Mammary epithelial cell (primary cell): ENCODE measurements around the gene PPP4C.

Experiments used
- EZH2 ChIP-seq: IDR thresholded peaks from 2 replicates; pipeline ENCODE4 v1.6.1; 2012; ENCODE audit warnings: low read length, inconsistent platforms, borderline replicate concordance
- TF ChIP-seq, protein P1 (sequence below), 2 donors: IDR thresholded peaks in 1 of 2; conservative IDR thresholded peaks in 1 of 2; 2 replicates each; pipeline ENCODE4 v1.5.1; 2011 to 2012; ENCODE audit warnings: inconsistent platforms in 2 of 2, low read length in 2 of 2, mild to moderate bottlenecking in 2 of 2, control low read depth in 1 of 2, low read depth in 1 of 2; ENCODE audit not compliant: insufficient read depth in 1 of 2; ENCODE audit errors: extremely low read depth in 1 of 2

DNA sequence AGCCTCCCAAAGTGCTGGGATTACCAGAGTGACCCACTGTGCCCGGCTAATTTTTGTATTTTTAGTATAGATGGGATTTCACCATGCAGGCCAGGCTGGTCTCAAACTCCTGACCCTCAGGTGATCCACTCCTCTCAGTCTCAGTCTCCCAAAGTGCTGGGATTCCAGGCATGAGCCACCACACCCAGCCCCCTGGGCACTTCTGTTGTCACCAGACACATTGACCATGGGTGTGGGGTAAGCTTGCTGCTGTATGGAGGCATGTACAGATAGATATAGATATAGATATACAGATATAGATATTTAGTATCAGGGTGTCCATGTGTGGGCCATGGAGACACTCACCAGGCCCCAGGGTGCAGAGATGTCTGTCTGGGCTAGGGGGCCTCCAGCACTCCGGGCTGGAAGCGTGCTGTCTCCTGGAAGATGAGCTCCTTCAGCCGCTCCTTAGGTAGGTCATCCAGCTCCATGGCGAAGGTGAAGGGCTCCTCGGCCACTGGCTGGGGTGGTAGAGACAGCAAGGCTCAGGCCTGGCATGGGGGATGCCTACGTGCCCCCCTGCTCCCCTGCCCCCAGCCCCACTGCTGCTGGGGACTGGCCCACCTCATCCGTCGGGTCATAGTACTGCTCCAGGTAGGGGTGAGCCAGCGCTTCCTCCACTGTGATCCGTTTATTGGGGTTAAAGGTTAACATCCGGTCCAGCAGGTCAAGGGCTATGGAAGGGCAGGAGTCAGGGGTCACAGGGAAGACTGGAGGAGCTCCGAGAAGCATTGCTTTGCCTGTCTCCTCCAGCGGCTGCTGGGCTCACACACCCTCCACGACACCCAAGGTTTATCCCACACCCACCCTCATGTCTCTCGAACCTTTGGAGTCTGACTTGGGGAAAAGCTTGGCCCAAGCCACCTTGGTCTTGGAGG lies 40.8 kb downstream of the PPP4C start:
- no peak for TF ChIP-seq EZH2
- TF ChIP-seq, protein P1, sequence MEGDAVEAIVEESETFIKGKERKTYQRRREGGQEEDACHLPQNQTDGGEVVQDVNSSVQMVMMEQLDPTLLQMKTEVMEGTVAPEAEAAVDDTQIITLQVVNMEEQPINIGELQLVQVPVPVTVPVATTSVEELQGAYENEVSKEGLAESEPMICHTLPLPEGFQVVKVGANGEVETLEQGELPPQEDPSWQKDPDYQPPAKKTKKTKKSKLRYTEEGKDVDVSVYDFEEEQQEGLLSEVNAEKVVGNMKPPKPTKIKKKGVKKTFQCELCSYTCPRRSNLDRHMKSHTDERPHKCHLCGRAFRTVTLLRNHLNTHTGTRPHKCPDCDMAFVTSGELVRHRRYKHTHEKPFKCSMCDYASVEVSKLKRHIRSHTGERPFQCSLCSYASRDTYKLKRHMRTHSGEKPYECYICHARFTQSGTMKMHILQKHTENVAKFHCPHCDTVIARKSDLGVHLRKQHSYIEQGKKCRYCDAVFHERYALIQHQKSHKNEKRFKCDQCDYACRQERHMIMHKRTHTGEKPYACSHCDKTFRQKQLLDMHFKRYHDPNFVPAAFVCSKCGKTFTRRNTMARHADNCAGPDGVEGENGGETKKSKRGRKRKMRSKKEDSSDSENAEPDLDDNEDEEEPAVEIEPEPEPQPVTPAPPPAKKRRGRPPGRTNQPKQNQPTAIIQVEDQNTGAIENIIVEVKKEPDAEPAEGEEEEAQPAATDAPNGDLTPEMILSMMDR (conservative IDR thresholded peaks at IDR 0.05 in 1 of 2, IDR thresholded peaks at IDR 0.05 in 1 of 2; ENCODE audit: extremely low read depth in 1 of 2, insufficient read depth in 1 of 2, low read depth in 1 of 2, low read length in 2 of 2) = no peak
